HG02759 (cell line): ENCODE results near the gene HSPA1B.
"Not testable (repeated sequence)": the region's sequence is repeated elsewhere in the genome, so short reads cannot be mapped to it uniquely, and the experiment has no call there.

Experiments used
- ATAC-seq: cut with Tn5 transposase; IDR thresholded peaks from one replicate; pipeline ENCODE4 v1.9.1; 2021; ENCODE audit warnings: mild to moderate bottlenecking, moderate library complexity; ENCODE audit not compliant: unreplicated experiment

HSPA1B gene

DNA sequence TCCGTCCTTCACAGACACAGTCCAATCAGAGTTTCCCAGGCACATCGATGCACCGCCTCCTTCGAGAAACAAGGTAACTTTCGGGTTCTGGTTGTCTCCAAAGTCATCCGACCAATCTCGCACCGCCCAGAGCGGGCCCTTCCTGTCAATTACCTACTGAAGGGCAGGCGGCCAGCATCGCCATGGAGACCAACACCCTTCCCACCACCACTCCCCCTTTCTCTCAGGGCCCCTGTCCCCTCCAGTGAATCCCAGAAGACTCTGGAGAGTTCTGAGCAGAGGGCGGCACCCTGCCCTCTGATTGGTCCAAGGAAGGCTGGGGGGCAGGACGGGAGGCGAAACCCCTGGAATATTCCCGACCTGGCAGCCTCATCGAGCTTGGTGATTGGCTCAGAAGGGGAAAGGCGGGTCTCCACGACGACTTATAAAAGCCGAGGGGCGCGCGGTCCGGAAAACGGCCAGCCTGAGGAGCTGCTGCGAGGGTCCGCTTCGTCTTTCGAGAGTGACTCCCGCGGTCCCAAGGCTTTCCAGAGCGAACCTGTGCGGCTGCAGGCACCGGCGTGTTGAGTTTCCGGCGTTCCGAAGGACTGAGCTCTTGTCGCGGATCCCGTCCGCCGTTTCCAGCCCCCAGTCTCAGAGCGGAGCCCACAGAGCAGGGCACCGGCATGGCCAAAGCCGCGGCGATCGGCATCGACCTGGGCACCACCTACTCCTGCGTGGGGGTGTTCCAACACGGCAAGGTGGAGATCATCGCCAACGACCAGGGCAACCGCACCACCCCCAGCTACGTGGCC lies at the start of gene HSPA1B:
Gene HSPA1B (plus strand): TSS at position 453 of the 794 bp plus-strand sequence. CDS start 213 bp downstream, at position 666.
- ATAC-seq, result peak; percentile 69

DNA sequence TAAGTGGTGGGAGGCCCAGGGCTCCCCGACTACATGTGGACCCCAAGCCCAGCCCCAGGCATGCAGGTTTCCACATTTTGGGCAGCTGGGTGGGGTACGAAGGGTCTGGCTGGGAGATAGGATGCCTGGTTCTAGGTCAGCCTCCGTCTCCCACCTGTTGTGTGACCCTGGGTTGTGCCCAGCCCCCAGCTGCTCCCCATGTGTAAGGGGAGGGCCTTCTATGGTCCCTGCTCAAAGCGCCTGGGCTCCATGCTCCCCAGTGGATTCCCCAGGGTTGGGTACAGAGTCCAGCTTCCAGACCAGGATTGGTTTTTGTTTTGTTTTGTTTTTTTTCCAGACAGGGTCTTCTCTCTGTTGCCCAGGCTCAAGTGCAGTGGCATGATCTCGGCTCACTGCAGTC lies 49.3 kb upstream of the HSPA1B start:
- ATAC-seq, result no peak

DNA sequence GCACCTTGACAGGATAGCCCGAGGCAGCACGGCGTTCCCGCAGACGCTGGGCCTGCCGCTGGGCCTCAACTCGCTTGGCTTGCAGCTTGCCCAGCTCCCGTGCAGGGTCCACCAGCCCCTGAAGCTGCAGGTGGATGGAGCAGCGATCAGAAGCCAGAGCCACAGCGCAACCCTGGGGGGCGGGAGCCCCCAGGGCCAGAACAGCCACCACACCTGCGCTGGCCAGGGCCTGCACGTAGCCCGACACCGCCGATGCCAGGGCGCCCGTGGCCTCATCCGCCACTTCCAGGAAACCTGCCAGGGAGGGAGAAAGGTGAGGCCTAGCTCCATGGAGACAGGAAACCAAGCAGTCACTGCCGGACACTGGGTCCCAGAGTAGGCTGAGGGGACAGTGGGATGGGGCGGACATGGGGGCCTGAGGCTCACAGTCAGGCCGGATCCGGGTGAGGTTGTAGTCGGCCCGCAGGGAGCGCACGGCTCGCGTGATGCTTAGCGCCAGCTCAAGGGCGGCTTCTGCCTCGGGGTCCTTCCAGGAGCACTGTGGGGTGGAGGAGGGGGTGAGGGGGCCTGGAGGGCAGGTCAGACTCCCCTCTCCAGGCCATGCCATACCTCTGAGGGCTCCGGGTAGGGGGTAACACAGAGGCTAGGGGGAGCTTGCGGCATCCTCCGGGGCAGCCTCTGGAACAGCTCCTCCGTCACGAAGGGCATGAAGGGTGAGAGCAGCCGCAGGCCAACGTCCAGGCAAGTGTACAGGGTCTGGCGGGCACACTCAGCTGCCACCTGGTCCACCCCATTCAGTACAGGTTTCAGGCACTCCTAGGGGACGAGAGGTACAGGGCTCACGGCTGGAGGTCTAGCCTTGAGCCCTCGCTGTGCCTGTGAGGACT lies 48.3 kb upstream of the HSPA1B start:
- ATAC-seq, result no peak

DNA sequence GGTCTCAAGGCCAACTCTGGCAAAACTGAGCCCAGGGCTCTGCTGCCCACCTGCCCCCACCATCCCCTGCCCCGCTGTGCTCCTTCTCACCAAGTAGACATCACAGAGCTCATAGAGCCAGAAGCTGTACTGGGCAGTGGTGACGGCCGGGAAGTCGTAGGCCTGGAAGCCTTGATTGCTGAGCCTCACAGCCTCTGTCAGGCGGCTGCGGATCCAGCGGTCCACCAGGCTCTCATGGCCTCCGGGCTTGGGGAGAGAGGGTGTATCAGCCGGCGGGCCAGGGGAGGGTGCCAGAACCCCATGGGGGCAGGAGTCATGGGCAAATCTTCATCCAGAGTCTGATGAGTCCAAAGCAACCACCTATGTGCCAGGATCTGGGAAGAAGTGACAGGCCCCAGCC lies 47.6 kb upstream of the HSPA1B start:
- no peak for ATAC-seq

DNA sequence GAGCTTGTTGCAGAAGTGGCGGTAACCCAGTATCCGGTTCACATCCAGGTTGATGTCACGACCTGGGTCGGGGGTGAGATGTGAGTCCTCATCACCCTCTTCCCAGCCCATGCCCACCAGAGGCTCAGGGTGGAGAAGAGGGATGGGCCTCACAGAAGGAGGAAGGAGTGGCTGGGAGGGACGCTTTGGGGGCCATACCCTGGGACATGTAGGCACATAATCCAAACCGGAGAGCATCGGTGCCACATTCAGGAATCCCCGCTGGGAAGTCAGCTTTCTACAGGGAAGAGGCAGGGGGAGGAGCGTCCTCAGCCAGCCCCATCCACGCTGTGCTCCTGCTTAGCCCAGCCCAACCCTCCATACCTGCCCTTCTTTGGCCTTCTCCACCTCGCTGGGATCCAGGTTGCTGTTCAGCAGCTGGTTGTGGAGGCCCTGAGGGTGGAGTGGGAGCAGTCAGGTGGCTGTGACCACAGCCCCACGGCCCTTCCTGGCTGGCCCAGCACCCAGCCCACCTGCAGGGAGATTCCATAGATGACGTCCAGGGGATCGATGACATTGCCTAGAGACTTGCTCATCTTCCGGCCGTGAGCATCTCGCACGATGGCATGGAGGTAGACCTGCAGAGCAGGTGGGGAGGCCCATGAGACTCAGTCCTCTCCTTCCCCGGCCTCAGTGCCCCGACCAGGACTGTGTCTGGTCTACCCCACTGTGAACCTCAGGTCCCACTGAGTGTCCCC lies 46.9 kb upstream of the HSPA1B start:
- ATAC-seq, result no peak

DNA sequence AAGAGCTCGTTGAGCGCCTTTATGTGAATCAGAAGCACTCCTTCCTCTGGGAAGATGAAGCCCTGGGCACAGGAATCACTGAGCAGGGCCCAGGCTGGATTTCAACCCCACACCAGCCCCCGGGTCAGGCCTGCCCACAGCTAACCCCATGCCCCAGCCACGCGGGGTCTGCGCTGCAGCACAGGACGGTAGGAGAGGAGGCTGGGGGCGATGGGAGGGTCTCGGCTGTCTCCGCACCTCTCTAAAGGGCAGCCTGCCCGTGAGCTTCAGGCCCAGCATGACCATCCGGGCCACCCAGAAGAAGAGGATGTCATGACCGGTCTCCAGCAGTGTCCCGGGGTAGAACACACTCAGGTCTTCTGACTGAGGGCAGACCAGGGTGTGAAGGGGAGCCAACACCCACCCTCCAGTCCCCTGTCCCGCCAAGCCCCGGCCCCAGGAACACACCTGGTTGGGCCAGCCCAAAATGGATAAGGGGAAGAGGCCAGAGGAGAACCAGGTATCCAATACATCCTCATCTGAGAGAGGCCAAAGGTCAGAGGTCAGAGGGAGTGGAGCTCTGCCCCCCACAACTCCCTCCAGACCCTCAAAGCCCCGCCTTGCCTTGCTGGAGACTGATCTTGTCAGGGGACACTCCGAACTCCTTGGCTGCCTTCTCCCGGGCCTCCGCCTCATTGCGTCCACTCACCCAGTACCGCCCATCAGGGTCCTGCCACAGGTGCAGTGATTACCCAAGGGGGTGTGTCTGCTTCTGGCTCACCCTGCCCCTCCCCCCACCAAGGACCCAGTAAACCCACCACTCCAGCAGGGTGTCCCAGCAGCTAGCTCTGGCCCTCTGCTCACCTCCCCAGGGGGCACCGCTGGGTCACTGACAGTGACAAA lies 46.1 kb upstream of the HSPA1B start:
- no peak for ATAC-seq

DNA sequence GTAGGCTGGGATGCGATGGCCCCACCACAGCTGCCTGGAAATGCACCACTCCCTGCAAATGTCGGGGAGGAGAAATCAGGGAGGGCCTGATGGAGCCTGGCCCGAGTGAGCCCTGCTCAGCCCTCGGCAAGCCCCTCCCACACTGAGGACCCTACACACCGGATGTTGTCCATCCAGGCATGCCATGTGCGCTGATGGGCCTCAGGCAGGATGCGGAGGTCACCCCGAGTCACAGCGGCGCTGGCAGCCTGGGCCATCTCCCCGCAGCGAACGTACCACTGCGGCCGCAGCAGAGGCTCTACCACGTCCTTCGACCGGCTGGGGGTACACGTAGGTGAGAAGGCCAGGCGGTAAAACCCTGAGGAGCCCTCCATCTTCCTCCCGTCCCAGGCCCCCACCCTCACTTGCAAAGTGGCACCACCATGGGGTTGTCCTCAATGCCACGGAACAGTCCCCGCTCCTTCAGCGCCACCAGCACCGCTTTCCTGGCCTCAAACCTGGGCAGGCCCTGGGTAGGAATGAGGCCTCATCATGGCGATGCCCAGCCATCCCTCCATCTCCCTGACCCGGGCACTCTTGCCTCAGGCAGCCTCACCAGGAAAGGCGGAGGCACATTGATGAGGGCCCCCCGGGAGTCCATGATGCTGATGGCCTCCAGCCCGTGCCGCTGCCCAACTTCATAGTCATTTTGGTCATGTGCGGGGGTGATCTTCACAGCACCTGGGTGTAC lies 45.2 kb upstream of the HSPA1B start:
- ATAC-seq, result no peak

DNA sequence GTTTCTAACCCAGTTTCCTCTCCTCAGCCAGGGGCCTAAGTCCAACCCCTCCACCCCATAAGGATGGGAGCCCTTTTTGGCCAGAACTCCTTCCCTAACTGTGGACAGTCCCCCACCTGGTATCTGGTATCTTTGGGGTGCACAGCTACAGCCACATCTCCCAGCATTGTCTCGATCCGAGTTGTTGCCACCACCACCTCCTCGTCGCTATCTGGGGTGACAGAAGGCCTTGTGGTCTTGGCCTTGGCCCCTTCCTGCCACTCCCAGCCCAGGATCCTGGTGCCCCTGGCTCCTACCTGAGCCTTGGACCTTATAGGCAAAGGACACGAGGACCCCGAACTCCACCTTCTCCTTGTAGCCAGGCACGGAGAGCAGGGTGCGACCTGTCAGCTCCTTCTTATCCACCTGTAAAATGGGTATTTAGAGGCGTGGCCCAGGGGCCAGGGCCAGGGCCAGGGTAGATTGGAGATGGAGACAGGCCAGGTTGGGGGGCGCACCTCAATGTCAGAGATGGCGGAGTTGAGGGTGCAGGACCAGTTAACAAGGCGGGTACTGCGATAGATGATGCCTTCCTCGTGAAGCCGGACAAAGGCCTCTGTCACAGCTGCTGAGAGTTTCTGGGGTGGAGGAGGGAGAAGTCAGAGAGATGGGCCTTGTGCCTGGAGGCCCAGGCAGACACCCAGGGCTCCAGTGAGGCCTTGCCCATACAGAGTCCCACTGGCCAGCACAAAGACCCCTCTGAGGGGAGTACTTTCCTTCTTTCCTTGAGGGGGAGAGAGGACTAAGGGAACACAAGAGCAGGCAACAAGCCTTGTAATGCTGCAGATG lies 43.2 kb upstream of the HSPA1B start:
- ATAC-seq, result no peak

DNA sequence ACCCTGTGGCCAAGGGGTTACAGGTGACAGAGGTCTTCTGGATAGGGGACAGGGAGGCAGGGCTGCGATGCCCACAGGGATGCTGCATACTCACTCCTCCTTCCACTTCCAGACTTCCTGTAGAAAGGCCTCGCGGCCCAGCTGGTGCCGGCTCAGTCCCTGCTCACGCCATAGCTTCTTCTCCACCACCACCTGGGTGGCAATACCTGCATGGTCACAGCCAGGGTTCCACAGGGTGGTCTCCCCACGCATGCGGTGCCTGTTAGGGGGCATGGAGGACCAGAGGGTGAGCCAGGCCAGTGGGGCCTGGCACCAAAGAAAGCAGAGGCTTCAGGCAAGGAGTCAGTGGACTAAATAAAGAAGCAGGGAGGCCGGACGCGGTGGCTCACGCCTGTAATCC lies 42.1 kb upstream of the HSPA1B start:
- no peak for ATAC-seq

DNA sequence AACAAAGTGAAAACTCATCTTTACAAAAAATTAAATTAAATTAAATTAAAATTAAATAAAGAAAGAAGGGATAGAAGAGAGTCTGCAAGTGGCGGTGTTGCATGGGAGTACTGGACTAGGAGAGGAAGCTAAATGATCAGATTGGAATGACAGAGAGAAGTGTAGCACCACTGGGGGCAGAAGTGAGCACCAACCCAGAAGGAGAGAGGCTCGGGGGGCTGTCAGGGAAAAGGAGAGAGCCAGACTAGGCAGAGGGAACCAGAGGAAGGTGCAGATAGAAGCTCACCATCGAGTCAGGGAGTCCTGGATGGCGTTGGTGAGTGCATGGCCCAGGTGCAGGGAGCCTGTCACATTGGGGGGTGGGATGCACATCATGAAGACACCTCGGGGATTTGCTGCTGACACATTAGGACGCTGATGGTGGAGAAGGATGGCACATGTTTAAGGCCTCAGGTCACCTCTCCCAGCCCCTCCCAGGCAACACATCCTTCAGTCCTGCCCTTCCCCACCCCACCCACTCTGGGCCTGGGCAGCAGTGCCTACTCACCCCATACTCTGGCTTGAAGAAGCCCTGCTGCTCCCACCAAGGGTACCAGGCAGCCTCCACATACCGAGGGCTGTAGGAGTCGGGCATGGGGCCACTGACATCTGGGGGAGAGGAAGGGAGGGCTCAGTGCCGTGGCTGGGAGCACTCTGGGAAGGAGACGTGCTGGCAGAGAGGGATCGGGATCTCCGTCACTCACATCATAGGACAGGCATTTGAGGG lies 36.0 kb upstream of the HSPA1B start:
- no peak for ATAC-seq

DNA sequence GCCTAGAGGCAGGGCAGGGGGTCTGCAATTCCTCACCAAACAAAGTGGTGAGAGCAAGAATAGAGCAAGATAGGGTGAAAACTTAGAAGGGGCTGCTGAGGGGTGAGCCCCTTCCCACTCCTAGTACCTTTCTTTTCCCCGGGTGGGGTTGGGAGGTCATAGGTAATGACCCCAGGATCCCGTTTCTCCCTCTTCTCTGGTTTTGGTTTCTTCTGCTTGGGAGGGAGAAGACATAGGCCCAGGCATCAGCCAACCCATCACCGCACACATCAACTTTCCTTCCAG lies 35.5 kb upstream of the HSPA1B start:
- no peak for ATAC-seq

DNA sequence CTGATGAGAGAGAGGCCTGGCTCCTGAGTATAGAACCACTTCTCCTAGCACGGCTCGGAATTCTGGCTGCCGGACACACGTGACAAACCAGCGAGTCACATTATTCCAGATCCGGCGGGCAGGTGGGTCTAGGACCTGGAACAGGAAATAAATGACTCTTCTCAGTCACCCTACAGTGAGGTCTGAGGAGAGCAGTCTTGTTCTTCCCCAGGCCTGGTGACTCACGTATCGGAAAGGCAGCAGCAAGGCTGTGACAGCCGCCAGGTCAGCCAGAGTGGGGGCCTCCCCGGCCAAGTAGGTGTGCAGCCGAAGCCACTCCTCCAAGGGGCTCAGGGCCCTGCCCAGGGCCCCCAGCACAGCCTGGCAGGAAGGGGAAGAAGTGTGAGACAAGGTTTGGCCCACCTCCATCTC lies 34.8 kb upstream of the HSPA1B start:
- ATAC-seq, result no peak

DNA sequence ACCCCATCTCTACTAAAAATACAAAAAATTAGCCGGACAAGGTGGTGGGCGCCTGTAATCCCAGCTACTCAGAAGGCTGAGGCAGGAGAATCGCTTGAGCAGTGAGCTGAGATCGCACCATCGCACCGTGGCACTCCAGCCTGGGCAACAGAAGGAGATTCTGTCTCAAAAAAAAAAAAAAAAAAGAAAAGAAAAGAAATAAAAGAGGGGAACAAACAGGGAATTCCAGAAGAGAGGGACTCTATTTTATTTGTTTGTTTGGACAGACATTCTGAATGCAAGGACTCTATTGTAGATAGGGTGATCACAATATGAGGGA lies 33.7 kb upstream of the HSPA1B start:
- ATAC-seq, result not testable (repeated sequence)

DNA sequence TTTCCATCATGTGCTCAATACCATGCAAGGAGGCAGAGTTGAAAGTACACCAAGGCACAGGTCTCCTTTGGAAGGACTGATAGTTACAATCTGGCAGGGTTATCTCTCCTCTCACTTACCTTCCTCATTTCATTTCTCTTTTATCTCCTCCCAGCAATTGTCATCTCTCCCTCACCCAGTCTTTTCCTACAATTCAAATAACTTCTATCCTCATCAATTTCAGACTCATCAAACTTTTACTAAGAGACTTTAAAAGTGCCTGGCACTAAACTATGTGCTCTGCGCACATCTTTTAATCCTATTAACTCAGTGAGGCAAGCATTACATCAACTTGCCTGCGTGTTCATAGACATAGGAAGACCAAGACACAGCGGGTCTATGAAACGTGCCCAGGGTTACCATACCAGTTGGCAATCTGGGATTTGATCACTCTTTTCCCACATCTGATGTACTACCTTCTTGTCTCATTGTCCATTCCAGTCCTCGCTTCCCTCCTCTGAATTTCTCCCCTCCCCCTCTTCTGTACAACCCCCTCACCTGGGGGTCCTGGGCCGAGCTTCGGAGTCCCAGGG lies 33.2 kb upstream of the HSPA1B start:
- ATAC-seq, result no peak

DNA sequence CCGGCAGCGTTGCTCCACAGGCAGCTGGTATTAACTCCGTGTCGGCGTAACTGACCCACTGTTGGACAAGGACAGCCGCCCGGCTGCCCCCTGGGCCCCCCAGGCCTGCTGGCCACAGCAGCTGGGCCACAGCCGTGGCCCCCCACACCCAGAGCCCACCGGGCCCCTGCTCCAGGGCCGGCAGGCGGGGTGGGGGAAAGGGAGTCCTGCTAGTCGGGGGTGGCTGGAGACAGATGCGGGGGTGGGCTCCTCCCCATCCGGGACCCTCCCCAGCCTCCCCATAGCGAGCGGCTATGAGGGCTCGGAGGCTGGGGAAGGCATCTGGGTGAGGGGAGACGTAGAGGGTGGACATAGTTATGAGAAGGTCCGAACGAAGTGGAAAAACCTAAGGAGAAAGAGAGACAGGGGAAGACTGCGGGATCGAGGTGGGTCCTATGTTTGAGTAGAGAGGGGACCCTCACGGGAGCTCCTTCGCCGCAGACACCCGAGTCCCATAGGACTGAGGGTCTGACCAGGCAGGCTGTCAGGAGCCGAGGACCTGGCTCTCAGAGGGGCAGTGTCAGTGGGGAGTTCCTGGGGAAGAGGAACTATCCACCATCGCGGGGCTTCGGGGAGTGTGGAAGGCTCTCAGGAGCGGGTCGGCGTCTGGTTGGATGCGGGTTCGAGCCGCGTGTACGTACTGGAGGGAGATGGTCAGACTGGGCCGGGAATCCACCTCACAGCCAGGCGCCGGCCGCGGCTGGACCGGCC lies 32.5 kb upstream of the HSPA1B start:
- peak; percentile 5 for ATAC-seq

DNA sequence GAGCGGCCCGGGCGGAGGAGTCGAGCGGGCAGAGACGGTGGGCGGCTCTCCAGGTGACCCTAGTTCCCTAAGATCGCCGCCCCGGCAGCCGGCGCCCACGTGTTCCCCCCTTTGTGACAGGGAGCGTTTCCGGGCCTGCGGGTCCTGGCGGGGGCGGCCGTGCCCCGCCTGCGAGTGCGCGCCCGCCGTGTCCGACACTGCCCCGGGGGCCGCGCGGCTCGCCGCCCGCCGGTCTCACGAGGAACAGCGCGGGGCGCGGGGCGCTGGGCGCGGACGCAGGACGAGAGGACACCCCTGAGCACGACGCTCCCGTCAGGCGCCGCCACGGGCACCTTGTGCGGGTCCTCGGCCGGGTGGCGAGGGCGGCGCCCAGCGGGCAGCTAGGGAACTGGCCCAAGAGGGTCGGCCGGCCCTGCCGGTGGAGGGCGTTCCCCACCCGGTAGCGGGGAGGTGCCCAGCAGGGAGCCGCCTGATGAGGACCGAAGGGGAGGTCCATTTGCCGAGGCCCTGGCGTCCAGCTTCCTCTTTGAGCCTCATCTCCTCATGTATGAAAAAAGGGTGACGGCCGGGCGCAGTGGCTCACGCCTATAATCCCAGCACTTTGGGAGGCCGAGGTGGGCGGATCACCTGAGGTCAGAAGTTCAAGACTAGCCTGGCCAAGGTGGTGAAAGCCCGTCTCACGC lies 31.8 kb upstream of the HSPA1B start, which contains the start of gene VARS1:
Gene VARS1 (minus strand): TSS at position 137 of the 683 bp plus-strand sequence. CDS start 535 bp downstream, outside the sequence.
- peak; percentile 88 for ATAC-seq

DNA sequence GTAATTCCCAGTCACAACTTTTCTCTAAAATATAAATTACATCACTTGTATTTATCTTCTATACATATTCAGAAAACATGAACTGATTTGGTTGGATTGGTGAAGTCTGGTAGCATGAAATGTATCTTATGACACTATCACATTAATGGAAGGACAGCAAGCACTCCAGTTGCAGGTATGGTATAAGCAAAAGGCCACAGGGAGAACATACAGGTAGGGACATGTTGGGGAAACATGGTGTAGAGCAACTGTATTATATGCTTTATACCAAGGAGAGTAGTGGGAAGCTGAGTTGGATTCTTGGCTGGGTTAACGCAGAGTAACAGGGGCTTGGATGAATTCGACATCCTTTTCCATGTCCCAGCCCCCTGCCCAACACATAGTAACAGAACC lies 30.5 kb upstream of the HSPA1B start:
- no peak for ATAC-seq
